GM23338 (cell line): ENCODE results near the gene FYTTD1.

Experiments
- CREB1 ChIP-seq: fragments of 250-450 bp; sonication (Bioruptor Pico); IDR thresholded peaks from 2 replicates; pipeline ENCODE4 v1.5.0; 2020; ENCODE audit warnings: low read depth, mild to moderate bottlenecking, moderate library complexity
- EZH2 ChIP-seq: fragments of 200-600 bp; sonication (generic); IDR thresholded peaks from one replicate; pipeline ENCODE4 v1.8.0; 2017; ENCODE audit warnings: antibody characterized with exemption, mild to moderate bottlenecking, low read depth; ENCODE audit not compliant: unreplicated experiment
- EZH2phosphoT487 ChIP-seq: fragments of 200-600 bp; sonication (generic); IDR thresholded peaks from one replicate; pipeline ENCODE4 v1.8.1; 2018; ENCODE audit warnings: antibody characterized with exemption; ENCODE audit not compliant: unreplicated experiment
- POLR2AphosphoS5 ChIP-seq: IDR thresholded peaks from 2 replicates; pipeline ENCODE4 v1.6.1; 2016; ENCODE audit warnings: antibody characterized with exemption, low read depth
- STAT1 ChIP-seq: IDR thresholded peaks from one replicate; pipeline ENCODE4 v1.6.1; 2016; ENCODE audit warnings: antibody characterized with exemption; ENCODE audit not compliant: unreplicated experiment
- ZNF114 ChIP-seq: fragments of 250-450 bp; sonication (Bioruptor Pico); IDR thresholded peaks from 2 replicates; pipeline ENCODE4 v1.5.0; 2020; ENCODE audit warnings: mild to moderate bottlenecking, moderate library complexity
- TF ChIP-seq, protein P1 (sequence below), 2 experiments: fragments of 200-600 bp in 1 of 2; sonication (generic) in 1 of 2; conservative IDR thresholded peaks; 2 replicates each; pipeline versions ENCODE4 v1.5.1 to v1.6.1; 2016 to 2017; ENCODE audit warnings: antibody characterized with exemption in 2 of 2, low read depth in 2 of 2, mild to moderate bottlenecking in 2 of 2, moderate library complexity in 1 of 2
- TF ChIP-seq, protein P2 (sequence below): IDR thresholded peaks from 2 replicates; pipeline ENCODE4 v1.6.1; 2016; ENCODE audit warnings: antibody characterized with exemption
- TF ChIP-seq, protein P3 (sequence below): IDR thresholded peaks from one replicate; pipeline ENCODE4 v1.6.1; 2018; ENCODE audit warnings: antibody characterized with exemption; ENCODE audit not compliant: unreplicated experiment

DNA sequence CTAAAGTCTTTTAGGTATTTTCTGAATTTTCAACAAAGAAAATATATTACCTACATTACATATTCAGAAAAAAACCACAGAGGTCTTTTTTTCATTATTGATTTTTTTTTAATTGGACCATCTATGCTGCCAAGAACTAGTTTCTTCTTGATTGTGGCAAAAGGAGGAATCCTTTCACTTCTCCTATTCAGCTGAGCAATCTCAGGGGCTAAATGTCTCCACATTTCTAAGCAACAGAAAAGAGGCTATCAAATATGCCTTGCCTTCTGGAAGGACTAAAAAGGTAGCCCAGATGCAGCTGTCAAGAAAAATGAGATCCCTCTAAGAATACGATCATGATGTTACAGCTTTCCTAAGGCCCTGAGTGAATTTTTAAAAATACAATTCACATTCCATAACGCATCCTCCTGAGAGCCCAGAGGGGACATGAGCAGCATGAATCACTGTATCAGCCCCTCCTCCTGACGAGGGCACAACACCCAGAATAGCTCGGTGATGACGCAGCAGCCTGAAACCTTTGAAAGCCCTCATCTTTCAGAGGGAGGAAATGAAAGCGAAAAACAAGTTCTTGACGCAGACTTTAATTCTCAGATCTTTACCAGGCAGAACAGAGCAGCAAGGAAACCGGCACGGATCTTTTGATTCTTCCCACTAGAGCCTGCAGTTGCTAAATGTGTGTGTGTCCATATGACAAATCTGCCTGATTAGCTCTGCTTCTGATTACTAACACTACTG, 37.5 kb upstream of the FYTTD1 start:
- TF ChIP-seq, protein P1, sequence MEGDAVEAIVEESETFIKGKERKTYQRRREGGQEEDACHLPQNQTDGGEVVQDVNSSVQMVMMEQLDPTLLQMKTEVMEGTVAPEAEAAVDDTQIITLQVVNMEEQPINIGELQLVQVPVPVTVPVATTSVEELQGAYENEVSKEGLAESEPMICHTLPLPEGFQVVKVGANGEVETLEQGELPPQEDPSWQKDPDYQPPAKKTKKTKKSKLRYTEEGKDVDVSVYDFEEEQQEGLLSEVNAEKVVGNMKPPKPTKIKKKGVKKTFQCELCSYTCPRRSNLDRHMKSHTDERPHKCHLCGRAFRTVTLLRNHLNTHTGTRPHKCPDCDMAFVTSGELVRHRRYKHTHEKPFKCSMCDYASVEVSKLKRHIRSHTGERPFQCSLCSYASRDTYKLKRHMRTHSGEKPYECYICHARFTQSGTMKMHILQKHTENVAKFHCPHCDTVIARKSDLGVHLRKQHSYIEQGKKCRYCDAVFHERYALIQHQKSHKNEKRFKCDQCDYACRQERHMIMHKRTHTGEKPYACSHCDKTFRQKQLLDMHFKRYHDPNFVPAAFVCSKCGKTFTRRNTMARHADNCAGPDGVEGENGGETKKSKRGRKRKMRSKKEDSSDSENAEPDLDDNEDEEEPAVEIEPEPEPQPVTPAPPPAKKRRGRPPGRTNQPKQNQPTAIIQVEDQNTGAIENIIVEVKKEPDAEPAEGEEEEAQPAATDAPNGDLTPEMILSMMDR (conservative IDR thresholded peaks at IDR 0.05; ENCODE audit: low read depth in 2 of 2), result no peak
- TF ChIP-seq EZH2, result no peak
- TF ChIP-seq, protein P2, sequence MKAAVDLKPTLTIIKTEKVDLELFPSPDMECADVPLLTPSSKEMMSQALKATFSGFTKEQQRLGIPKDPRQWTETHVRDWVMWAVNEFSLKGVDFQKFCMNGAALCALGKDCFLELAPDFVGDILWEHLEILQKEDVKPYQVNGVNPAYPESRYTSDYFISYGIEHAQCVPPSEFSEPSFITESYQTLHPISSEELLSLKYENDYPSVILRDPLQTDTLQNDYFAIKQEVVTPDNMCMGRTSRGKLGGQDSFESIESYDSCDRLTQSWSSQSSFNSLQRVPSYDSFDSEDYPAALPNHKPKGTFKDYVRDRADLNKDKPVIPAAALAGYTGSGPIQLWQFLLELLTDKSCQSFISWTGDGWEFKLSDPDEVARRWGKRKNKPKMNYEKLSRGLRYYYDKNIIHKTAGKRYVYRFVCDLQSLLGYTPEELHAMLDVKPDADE, result no peak
- no peak for TF ChIP-seq EZH2phosphoT487
- TF ChIP-seq ZNF114 (CRISPR knock-in tag), result no peak
- no peak for TF ChIP-seq POLR2AphosphoS5
- TF ChIP-seq, protein P3, sequence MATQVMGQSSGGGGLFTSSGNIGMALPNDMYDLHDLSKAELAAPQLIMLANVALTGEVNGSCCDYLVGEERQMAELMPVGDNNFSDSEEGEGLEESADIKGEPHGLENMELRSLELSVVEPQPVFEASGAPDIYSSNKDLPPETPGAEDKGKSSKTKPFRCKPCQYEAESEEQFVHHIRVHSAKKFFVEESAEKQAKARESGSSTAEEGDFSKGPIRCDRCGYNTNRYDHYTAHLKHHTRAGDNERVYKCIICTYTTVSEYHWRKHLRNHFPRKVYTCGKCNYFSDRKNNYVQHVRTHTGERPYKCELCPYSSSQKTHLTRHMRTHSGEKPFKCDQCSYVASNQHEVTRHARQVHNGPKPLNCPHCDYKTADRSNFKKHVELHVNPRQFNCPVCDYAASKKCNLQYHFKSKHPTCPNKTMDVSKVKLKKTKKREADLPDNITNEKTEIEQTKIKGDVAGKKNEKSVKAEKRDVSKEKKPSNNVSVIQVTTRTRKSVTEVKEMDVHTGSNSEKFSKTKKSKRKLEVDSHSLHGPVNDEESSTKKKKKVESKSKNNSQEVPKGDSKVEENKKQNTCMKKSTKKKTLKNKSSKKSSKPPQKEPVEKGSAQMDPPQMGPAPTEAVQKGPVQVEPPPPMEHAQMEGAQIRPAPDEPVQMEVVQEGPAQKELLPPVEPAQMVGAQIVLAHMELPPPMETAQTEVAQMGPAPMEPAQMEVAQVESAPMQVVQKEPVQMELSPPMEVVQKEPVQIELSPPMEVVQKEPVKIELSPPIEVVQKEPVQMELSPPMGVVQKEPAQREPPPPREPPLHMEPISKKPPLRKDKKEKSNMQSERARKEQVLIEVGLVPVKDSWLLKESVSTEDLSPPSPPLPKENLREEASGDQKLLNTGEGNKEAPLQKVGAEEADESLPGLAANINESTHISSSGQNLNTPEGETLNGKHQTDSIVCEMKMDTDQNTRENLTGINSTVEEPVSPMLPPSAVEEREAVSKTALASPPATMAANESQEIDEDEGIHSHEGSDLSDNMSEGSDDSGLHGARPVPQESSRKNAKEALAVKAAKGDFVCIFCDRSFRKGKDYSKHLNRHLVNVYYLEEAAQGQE, result no peak
- no peak for TF ChIP-seq STAT1
- peak; percentile 42; the same call in 1 of the 2 replicates for TF ChIP-seq CREB1 (CRISPR knock-in tag)
